ENCODE data around the gene MRPS15. TPM values are rescaled to one million over a fixed set of nuclear protein-coding genes. Genes with fewer than 3 reads are reported as not detected.

The MRPS15 gene
- total RNA-seq, 1 experiment from 2014 or later = 213 TPM

GRCh38 chr1:36472656-36473055 is 8.5 kb upstream of the MRPS15 start:
- no TSS peak for BruUV-seq (replicated peaks)
- POLR2A ChIA-PET (ENCODE audit: unreplicated experiment) = no interaction called here
- no peaks in the 10 kb centered on the region for H3K36me3 ChIP-seq (ENCODE audit: low read depth, low read length)
- TF ChIP-seq EZH2 (IDR thresholded peaks at IDR 0.05; ENCODE audit: low read length, unreplicated experiment) (no peak), CTCF (conservative IDR thresholded peaks at IDR 0.05; ENCODE audit: low read depth, low read length) (no peak), EZH2phosphoT487 (IDR thresholded peaks at IDR 0.05; ENCODE audit: borderline replicate concordance, low read length) (no peak)
- H3K4me2 ChIP-seq (ENCODE audit: low read length) = no peak overlapping the region
- no peaks in the 10 kb centered on the region for H3K9me3 ChIP-seq (ENCODE audit: low read length)
- H3K27me3 ChIP-seq (ENCODE audit: low read length) = no peaks in the 10 kb centered on the region
- intact Hi-C loops (cut with micrococcal nuclease) = no loop called here
- no peaks in the 10 kb centered on the region for H3F3A ChIP-seq (ENCODE audit: low read length, unreplicated experiment)
- no peaks in the 10 kb centered on the region for H3K79me2 ChIP-seq (ENCODE audit: low read length)
- H3K4me1 ChIP-seq (ENCODE audit: insufficient read depth, low read length) = no peaks in the 10 kb centered on the region
- H3K27ac ChIP-seq (ENCODE audit: low read length) = no peak overlapping the region
- H2AFZ ChIP-seq (ENCODE audit: low read length) = no peak overlapping the region
- H3K4me3 ChIP-seq (ENCODE audit: low read length) = no peak overlapping the region
- H3K9ac ChIP-seq (ENCODE audit: low read length) = no peak overlapping the region
- CTCF ChIA-PET = no interaction called here
- no peaks in the 10 kb centered on the region for H4K20me1 ChIP-seq (ENCODE audit: low read length)
- DNase-seq (no peak), ATAC-seq (no peak)
- no peaks in the 10 kb centered on the region for H3K9me2 ChIP-seq (replicated peaks; ENCODE audit: low read length)

- no peaks in the 10 kb centered on the region for H3K9me3 ChIP-seq (ENCODE audit: low read length)
- no TSS peak for BruUV-seq (replicated peaks)
- CTCF ChIA-PET = interaction anchor here (0.5 kb wide), 1 partner anchor 71 kb away, joined by 3 read pairs; no protein-coding TSS in a partner anchor
Measured at GRCh38 chr1:36471830-36472641, 7.9 kb upstream of the MRPS15 start.

More at GRCh38 chr1:36471830-36472641, 7.9 kb upstream of the MRPS15 start:
- no peaks in the 10 kb centered on the region for H3K4me1 ChIP-seq (ENCODE audit: insufficient read depth, low read length)
- no peak overlapping the region for H3K4me3 ChIP-seq (ENCODE audit: low read length)
- POLR2A ChIA-PET (ENCODE audit: unreplicated experiment) = no interaction called here
- no peaks in the 10 kb centered on the region for H3K79me2 ChIP-seq (ENCODE audit: low read length)
- no peaks in the 10 kb centered on the region for H4K20me1 ChIP-seq (ENCODE audit: low read length)
- H3K9me2 ChIP-seq (replicated peaks; ENCODE audit: low read length) = no peaks in the 10 kb centered on the region
- H3K36me3 ChIP-seq (ENCODE audit: low read depth, low read length) = no peaks in the 10 kb centered on the region
- no peaks in the 10 kb centered on the region for H3K27me3 ChIP-seq (ENCODE audit: low read length)
- no peak for DNase-seq
- H3F3A ChIP-seq (ENCODE audit: low read length, unreplicated experiment) = no peaks in the 10 kb centered on the region
- no peak for TF ChIP-seq CTCF (conservative IDR thresholded peaks at IDR 0.05; ENCODE audit: low read depth, low read length)
- TF ChIP-seq EZH2phosphoT487 (IDR thresholded peaks at IDR 0.05; ENCODE audit: borderline replicate concordance, low read length) = no peak
- no peak overlapping the region for H2AFZ ChIP-seq (ENCODE audit: low read length)
- H3K9ac ChIP-seq (ENCODE audit: low read length) = no peak overlapping the region
- H3K27ac ChIP-seq (ENCODE audit: low read length) = no peak overlapping the region
- no peak for ATAC-seq
- intact Hi-C loops (cut with micrococcal nuclease) = no loop called here
- H3K4me2 ChIP-seq (ENCODE audit: low read length) = no peak overlapping the region
